ENCODE measurements around the gene HSP90AB1.

GRCh38 chr6:44284867-44285266, 38.0 kb downstream of the HSP90AB1 start:
- no peak for TF ChIP-seq CTCF (tag by site-specific recombination; IDR thresholded peaks at IDR 0.05)
- no peak for TF ChIP-seq ZNF623 (tag by site-specific recombination; IDR thresholded peaks at IDR 0.05)
- TF ChIP-seq ZBTB21 (tag by site-specific recombination; IDR thresholded peaks at IDR 0.05), result no peak
- TF ChIP-seq ZNF335 (tag by site-specific recombination; conservative IDR thresholded peaks at IDR 0.05), result no peak
- TF ChIP-seq ATF2 (tag by site-specific recombination; IDR thresholded peaks at IDR 0.05; ENCODE audit: low read depth), result no peak
- TF ChIP-seq ZNF449 (tag by site-specific recombination; IDR thresholded peaks at IDR 0.05), result no peak
- TF ChIP-seq ZSCAN16 (tag by site-specific recombination; IDR thresholded peaks at IDR 0.05), result no peak
- no peak for TF ChIP-seq ZNF292 (tag by site-specific recombination; IDR thresholded peaks at IDR 0.05; ENCODE audit: borderline replicate concordance, low read depth)
- no peak for TF ChIP-seq REST (tag by site-specific recombination; IDR thresholded peaks at IDR 0.05)
- TF ChIP-seq ZNF10 (tag by site-specific recombination; IDR thresholded peaks at IDR 0.05), result no peak
- TF ChIP-seq YY1 (tag by site-specific recombination; IDR thresholded peaks at IDR 0.05), result no peak
- no peak for TF ChIP-seq ZBTB8A (tag by site-specific recombination; IDR thresholded peaks at IDR 0.05)
- TF ChIP-seq ZNF223 (tag by site-specific recombination; IDR thresholded peaks at IDR 0.05), result no peak
- TF ChIP-seq ZSCAN23 (tag by site-specific recombination; IDR thresholded peaks at IDR 0.05), result no peak
